Sigmoid colon (tissue), 4 donors: ENCODE data around the gene ZNF346.

ENCODE experiments used
- CTCF ChIP-seq, 4 experiments: fragments of 450-650 bp in 3 of 4; fragments of 200-600 bp in 1 of 4; IDR thresholded peaks; one replicate each; pipeline ENCODE4 v1.5.1; 2016 to 2019; ENCODE audit warnings: antibody characterized with exemption in 4 of 4, mild to moderate bottlenecking in 3 of 4, moderate library complexity in 2 of 4
- POLR2A ChIP-seq, 2 donors: fragments of 450-650 bp; IDR thresholded peaks; one replicate each; pipeline ENCODE4 v1.6.1; 2016; ENCODE audit warnings: antibody characterized with exemption in 2 of 2, mild to moderate bottlenecking in 2 of 2, moderate library complexity in 2 of 2
- POLR2AphosphoS5 ChIP-seq, 4 donors: sonication (generic); formaldehyde crosslinking; IDR thresholded peaks; one replicate each; pipeline ENCODE4 v1.6.1; 2017; ENCODE audit warnings: antibody characterized with exemption in 4 of 4

DNA sequence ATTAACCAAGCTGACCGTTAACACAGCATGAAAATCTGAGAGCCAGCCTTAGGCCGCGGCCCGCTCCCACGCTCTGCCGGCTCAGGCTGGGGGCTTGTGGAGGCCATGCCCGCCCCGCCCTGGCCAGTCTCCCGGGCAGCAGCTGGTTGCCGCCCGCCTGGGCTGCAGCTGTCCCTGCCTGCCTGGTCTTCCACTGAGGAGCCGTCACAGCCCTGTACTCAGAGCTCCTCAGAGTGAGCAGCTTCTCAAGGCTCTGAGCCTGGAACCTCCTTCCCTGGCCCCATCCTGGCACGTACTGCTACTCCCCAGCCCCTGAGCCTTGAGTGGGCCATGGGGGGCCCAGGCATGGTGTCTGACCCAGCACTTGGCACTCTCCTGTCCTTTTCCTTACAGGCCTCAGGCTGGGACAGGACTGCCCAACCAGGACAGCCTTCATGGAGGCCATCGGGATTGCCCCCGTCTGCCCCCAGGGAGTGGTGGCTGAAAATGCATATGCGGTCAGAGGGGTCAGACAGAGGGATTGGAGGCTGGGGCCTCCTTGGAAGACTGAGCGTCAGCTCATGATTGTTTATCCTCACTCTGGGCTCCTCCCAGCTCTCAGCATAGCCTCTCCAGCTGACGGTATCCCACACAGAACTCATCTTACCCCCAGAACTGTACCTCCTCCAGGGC, 76.1 kb downstream of the ZNF346 start:
- TF ChIP-seq CTCF (IDR thresholded peaks at IDR 0.05), result no peak
- no peak for TF ChIP-seq POLR2A (IDR thresholded peaks at IDR 0.05)
- TF ChIP-seq POLR2AphosphoS5 (IDR thresholded peaks at IDR 0.05), result no peak
